GM12878 (cell line): ENCODE data around the gene PAOX. TPM values are rescaled to one million over a fixed set of nuclear protein-coding genes. Genes with fewer than 3 reads are reported as not detected.

ENCODE experiments used
- CBX5 ChIP-seq: sonication (generic); IDR thresholded peaks from 2 replicates; pipeline ENCODE4 v1.6.1; 2016; ENCODE audit warnings: low read depth, moderate library complexity, mild to moderate bottlenecking, inconsistent platforms
- CREB1 ChIP-seq: IDR thresholded peaks from 2 replicates; pipeline ENCODE4 v1.6.1; 2012; ENCODE audit warnings: low read depth, mild to moderate bottlenecking, inconsistent platforms
- ESRRA ChIP-seq: IDR thresholded peaks from 2 replicates; pipeline ENCODE4 v1.6.1; 2012; ENCODE audit warnings: mild to moderate bottlenecking, low read length, improper control_type of control experiment
- IRF5 ChIP-seq: fragments of 450-650 bp; IDR thresholded peaks from 2 replicates; pipeline ENCODE4 v1.6.1; 2017; ENCODE audit warnings: borderline replicate concordance
- PML ChIP-seq: IDR thresholded peaks from 2 replicates; pipeline ENCODE4 v1.6.1; 2012; ENCODE audit warnings: low read length, inconsistent platforms
- SMAD5 ChIP-seq: IDR thresholded peaks from 2 replicates; pipeline ENCODE4 v1.6.1; 2016; ENCODE audit warnings: antibody characterized with exemption, low read depth
- STAT3 ChIP-seq: IDR thresholded peaks from 2 replicates; pipeline ENCODE4 v1.6.1; 2011; ENCODE audit warnings: low read depth, low read length, improper control_type of control experiment
- TCF3 ChIP-seq: IDR thresholded peaks from 2 replicates; pipeline ENCODE4 v1.6.1; 2012; ENCODE audit warnings: low read depth, mild to moderate bottlenecking, low read length, borderline replicate concordance; ENCODE audit not compliant: insufficient read depth
- USF2 ChIP-seq: IDR thresholded peaks from 2 replicates; pipeline ENCODE4 v1.6.1; 2011; ENCODE audit warnings: low read depth, low read length, improper control_type of control experiment, borderline replicate concordance
- ZBTB40 ChIP-seq: fragments of 450-650 bp; IDR thresholded peaks from 2 replicates; pipeline ENCODE4 v1.6.1; 2016; ENCODE audit warnings: mild to moderate bottlenecking, moderate library complexity, borderline replicate concordance
- polyA plus RNA-seq, 11 experiments: library from polyadenylated mRNA; depleted of rRNA in 4 of 11; unstranded in 6 of 11; stranded (reverse) in 5 of 11; fragments of >200 nt; fragmentation: Nextera tagmentation in 4 of 11; fragmentation: Illumina TruSeq in 1 of 11; extraction: Ambion mirVana in 4 of 11; extraction: Trizol in 1 of 11; gene quantifications; 1 replicate in 1 of 11; 2 replicates in 10 of 11; pipeline versions ENCODE4 v1.2.1 to v1.2.3, GENCODE V29; 2011 to 2016; ENCODE audit warnings: inconsistent platforms in 2 of 11, missing spikeins in 2 of 11, low read depth in 1 of 11
- total RNA-seq, 4 experiments: library from RNA; depleted of rRNA in 3 of 4; stranded (reverse); fragments of >200 nt in 3 of 4; fragmentation: Illumina TruSeq in 1 of 4; extraction: Trizol in 1 of 4; gene quantifications; 2 replicates each; pipeline versions ENCODE4 v1.2.1 to v1.2.3, GENCODE V29; 2013 to 2021
- TF ChIP-seq, protein P1 (sequence below): IDR thresholded peaks from 2 replicates; pipeline ENCODE4 v1.6.1; 2012; ENCODE audit warnings: improper control_type of control experiment, low read depth, low read length; ENCODE audit not compliant: insufficient replicate concordance
- TF ChIP-seq, protein P2 (sequence below): fragments of 450-650 bp; formaldehyde crosslinking; IDR thresholded peaks from 2 replicates; pipeline ENCODE4 v1.5.0; 2022; ENCODE audit warnings: mild to moderate bottlenecking, missing genetic modification characterization

PAOX gene
- total and polyA plus RNA-seq, 10 of the 15 experiments (the other 5 are each of a cell fraction or from before 2014, with no cell fraction given): 1.2 to 22.2 (median 10.5) TPM

GRCh38 chr10:133420579-133420978, 41.5 kb downstream of the PAOX start (continued):
- TF ChIP-seq USF2: no peak
- TF ChIP-seq, protein P1, sequence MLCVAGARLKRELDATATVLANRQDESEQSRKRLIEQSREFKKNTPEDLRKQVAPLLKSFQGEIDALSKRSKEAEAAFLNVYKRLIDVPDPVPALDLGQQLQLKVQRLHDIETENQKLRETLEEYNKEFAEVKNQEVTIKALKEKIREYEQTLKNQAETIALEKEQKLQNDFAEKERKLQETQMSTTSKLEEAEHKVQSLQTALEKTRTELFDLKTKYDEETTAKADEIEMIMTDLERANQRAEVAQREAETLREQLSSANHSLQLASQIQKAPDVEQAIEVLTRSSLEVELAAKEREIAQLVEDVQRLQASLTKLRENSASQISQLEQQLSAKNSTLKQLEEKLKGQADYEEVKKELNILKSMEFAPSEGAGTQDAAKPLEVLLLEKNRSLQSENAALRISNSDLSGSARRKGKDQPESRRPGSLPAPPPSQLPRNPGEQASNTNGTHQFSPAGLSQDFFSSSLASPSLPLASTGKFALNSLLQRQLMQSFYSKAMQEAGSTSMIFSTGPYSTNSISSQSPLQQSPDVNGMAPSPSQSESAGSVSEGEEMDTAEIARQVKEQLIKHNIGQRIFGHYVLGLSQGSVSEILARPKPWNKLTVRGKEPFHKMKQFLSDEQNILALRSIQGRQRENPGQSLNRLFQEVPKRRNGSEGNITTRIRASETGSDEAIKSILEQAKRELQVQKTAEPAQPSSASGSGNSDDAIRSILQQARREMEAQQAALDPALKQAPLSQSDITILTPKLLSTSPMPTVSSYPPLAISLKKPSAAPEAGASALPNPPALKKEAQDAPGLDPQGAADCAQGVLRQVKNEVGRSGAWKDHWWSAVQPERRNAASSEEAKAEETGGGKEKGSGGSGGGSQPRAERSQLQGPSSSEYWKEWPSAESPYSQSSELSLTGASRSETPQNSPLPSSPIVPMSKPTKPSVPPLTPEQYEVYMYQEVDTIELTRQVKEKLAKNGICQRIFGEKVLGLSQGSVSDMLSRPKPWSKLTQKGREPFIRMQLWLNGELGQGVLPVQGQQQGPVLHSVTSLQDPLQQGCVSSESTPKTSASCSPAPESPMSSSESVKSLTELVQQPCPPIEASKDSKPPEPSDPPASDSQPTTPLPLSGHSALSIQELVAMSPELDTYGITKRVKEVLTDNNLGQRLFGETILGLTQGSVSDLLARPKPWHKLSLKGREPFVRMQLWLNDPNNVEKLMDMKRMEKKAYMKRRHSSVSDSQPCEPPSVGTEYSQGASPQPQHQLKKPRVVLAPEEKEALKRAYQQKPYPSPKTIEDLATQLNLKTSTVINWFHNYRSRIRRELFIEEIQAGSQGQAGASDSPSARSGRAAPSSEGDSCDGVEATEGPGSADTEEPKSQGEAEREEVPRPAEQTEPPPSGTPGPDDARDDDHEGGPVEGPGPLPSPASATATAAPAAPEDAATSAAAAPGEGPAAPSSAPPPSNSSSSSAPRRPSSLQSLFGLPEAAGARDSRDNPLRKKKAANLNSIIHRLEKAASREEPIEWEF: no peak
- no peak for TF ChIP-seq STAT3
- no peak for TF ChIP-seq CREB1
- no peak for TF ChIP-seq CBX5
- TF ChIP-seq, protein P2, sequence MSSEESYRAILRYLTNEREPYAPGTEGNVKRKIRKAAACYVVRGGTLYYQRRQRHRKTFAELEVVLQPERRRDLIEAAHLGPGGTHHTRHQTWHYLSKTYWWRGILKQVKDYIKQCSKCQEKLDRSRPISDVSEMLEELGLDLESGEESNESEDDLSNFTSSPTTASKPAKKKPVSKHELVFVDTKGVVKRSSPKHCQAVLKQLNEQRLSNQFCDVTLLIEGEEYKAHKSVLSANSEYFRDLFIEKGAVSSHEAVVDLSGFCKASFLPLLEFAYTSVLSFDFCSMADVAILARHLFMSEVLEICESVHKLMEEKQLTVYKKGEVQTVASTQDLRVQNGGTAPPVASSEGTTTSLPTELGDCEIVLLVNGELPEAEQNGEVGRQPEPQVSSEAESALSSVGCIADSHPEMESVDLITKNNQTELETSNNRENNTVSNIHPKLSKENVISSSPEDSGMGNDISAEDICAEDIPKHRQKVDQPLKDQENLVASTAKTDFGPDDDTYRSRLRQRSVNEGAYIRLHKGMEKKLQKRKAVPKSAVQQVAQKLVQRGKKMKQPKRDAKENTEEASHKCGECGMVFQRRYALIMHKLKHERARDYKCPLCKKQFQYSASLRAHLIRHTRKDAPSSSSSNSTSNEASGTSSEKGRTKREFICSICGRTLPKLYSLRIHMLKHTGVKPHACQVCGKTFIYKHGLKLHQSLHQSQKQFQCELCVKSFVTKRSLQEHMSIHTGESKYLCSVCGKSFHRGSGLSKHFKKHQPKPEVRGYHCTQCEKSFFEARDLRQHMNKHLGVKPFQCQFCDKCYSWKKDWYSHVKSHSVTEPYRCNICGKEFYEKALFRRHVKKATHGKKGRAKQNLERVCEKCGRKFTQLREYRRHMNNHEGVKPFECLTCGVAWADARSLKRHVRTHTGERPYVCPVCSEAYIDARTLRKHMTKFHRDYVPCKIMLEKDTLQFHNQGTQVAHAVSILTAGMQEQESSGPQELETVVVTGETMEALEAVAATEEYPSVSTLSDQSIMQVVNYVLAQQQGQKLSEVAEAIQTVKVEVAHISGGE (CRISPR knock-in tag): no peak
- no peak for TF ChIP-seq SMAD5
- no peak for TF ChIP-seq ZBTB40
- TF ChIP-seq PML: no peak
- TF ChIP-seq IRF5: no peak
- no peak for TF ChIP-seq TCF3
- TF ChIP-seq ESRRA: no peak
